Colonic mucosa (tissue), 4 donors: Measurements from ENCODE around the gene SLAMF6. TPM values are rescaled to one million over a fixed set of nuclear protein-coding genes. Genes with fewer than 3 reads are reported as not detected.

Source experiments
- DNase-seq: peaks from one replicate; pipeline ENCODE4 v3.0.0-alpha.2; 2020
- H3K27ac ChIP-seq: fragments of 200-600 bp; one replicate; pipeline ENCODE4 v1.8.0; 2021
- H3K27me3 ChIP-seq: fragments of 200-600 bp; one replicate; pipeline ENCODE4 v1.8.0; 2021
- H3K36me3 ChIP-seq: fragments of 200-600 bp; one replicate; pipeline ENCODE4 v1.8.0; 2021
- H3K4me1 ChIP-seq: fragments of 200-600 bp; one replicate; pipeline ENCODE4 v1.8.0; 2021; ENCODE audit warnings: mild to moderate bottlenecking
- H3K4me3 ChIP-seq: fragments of 200-600 bp; one replicate; pipeline ENCODE4 v1.8.0; 2021
- H3K9ac ChIP-seq, 2 donors: one replicate each; pipeline ENCODE4 v1.7.0; 2013; ENCODE audit warnings: control low read depth in 2 of 2, low read depth in 2 of 2, low read length in 2 of 2
- H3K9me3 ChIP-seq: fragments of 200-600 bp; one replicate; pipeline ENCODE4 v1.8.0; 2021
- CTCF ChIP-seq: fragments of 200-600 bp; IDR thresholded peaks from one replicate; pipeline ENCODE4 v1.8.0; 2022; ENCODE audit warnings: antibody characterized with exemption, mild to moderate bottlenecking
- intact Hi-C: fragments of 100-400 bp; cut with DNase I; formaldehyde crosslinking; loops from one replicate; pipeline ENCODE4 v1.14.1; 2022
- total RNA-seq, 2 donors: library from RNA; stranded (reverse); fragmentation: NEBNext Ultra II Directional in 1 of 2; extraction: Animal tissue kit (Norgen Biotek cat#: 25700) in 1 of 2; gene quantifications; one replicate each; pipeline ENCODE4 v1.2.1, GENCODE V29; 2021
- donor health status: healthy.
- donor health status: DM: no; HTN: no; CAD: no.
- donor health status: DM: no; HTN: no; CAD: no.

The SLAMF6 gene
- total RNA-seq, 2 donors from 2014 or later = 1.1 to 1.4 TPM

DNA sequence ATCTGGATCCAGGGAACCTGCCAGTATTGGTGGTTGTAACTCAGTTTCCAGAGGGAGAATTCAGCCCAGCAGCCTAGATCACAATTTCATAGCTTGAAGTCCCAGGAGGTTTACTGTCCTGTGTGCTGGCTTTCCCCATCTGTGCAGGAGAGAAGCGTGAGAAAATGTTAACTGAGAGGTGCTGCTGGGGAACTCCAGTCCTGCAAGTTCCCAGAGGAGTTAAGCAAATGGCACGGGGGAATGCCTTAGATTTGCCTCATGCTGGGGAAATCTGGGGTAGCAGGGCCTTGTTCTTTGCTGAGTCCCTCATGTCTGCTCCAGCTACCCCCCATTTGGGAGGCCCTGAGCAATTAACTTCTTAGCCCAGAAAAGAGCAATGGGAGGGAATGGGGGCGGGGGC lies 25.1 kb upstream of the SLAMF6 start:
- Histone ChIP-seq H3K4me3 (no peak overlapping the region), H3K27me3 (no peaks in the 10 kb centered on the region), H3K36me3 (no peaks in the 10 kb centered on the region), H3K9me3 (no peaks in the 10 kb centered on the region), H3K4me1 (no peaks in the 10 kb centered on the region), H3K27ac (no peak overlapping the region), H3K9ac (no peak overlapping the region)
- intact Hi-C loops = loop anchor here (10.0 kb wide), 1 partner anchor 57 kb away; no protein-coding TSS in a partner anchor
- no peak for TF ChIP-seq CTCF
- DNase-seq = no peak

- no peak overlapping the region for H3K27ac ChIP-seq
- TF ChIP-seq CTCF = no peak
- intact Hi-C loops = loop anchor here (10.0 kb wide), 1 partner anchor 57 kb away; no protein-coding TSS in a partner anchor
- no peak overlapping the region for H3K4me3 ChIP-seq
- no peaks in the 10 kb centered on the region for H3K9me3 ChIP-seq
- no peaks in the 10 kb centered on the region for H3K27me3 ChIP-seq
- no peak for DNase-seq
- H3K36me3 ChIP-seq = no peaks in the 10 kb centered on the region
- no peaks in the 10 kb centered on the region for H3K4me1 ChIP-seq
- no peak overlapping the region for H3K9ac ChIP-seq
Measured at GRCh38 chr1:160547422-160547821, 24.4 kb upstream of the SLAMF6 start.

- Histone ChIP-seq H3K9me3 (no peaks in the 10 kb centered on the region), H3K4me3 (no peak overlapping the region), H3K27me3 (no peaks in the 10 kb centered on the region), H3K36me3 (no peaks in the 10 kb centered on the region), H3K4me1 (no peaks in the 10 kb centered on the region), H3K27ac (no peak overlapping the region), H3K9ac (no peak overlapping the region)
- intact Hi-C loops = loop anchor here (10.0 kb wide), 1 partner anchor 58 kb away; no protein-coding TSS in a partner anchor
- TF ChIP-seq CTCF = no peak
- no peak for DNase-seq
Measured at GRCh38 chr1:160546942-160547341, 23.9 kb upstream of the SLAMF6 start.

GRCh38 chr1:160544647-160545046 lies 21.6 kb upstream of the SLAMF6 start:
- Histone ChIP-seq H3K9ac (no peak overlapping the region), H3K9me3 (no peaks in the 10 kb centered on the region), H3K27ac (no peak overlapping the region), H3K36me3 (no peaks in the 10 kb centered on the region), H3K27me3 (no peaks in the 10 kb centered on the region), H3K4me1 (no peaks in the 10 kb centered on the region), H3K4me3 (no peak overlapping the region)
- intact Hi-C loops = loop anchor here (10.0 kb wide), 1 partner anchor 60 kb away; no protein-coding TSS in a partner anchor
- peak; percentile 24 for TF ChIP-seq CTCF
- no peak for DNase-seq

GRCh38 chr1:160542303-160542945 lies 19.4 kb upstream of the SLAMF6 start:
- H3K4me1 ChIP-seq = no peaks in the 10 kb centered on the region
- no peak for TF ChIP-seq CTCF
- intact Hi-C loops = loop anchor here (10.0 kb wide), 1 partner anchor 62 kb away; no protein-coding TSS in a partner anchor
- no peak overlapping the region for H3K27ac ChIP-seq
- H3K36me3 ChIP-seq = no peaks in the 10 kb centered on the region
- H3K9me3 ChIP-seq = no peaks in the 10 kb centered on the region
- H3K4me3 ChIP-seq = no peak overlapping the region
- no peak for DNase-seq
- no peak overlapping the region for H3K9ac ChIP-seq
- H3K27me3 ChIP-seq = no peaks in the 10 kb centered on the region
